Urothelium cell line (cell line): ENCODE results near the gene PIGQ.

Source experiments
- DNase-seq: peaks from one replicate; pipeline ENCODE4 v3.0.0; 2011; ENCODE audit warnings: low spot score, mixed read lengths
- FAIRE-seq: peaks from 2 replicates; lab custom pipeline; 2011; peaks lifted over from hg19 to GRCh38; lab: Jason Lieb, UNC

PIGQ gene

DNA sequence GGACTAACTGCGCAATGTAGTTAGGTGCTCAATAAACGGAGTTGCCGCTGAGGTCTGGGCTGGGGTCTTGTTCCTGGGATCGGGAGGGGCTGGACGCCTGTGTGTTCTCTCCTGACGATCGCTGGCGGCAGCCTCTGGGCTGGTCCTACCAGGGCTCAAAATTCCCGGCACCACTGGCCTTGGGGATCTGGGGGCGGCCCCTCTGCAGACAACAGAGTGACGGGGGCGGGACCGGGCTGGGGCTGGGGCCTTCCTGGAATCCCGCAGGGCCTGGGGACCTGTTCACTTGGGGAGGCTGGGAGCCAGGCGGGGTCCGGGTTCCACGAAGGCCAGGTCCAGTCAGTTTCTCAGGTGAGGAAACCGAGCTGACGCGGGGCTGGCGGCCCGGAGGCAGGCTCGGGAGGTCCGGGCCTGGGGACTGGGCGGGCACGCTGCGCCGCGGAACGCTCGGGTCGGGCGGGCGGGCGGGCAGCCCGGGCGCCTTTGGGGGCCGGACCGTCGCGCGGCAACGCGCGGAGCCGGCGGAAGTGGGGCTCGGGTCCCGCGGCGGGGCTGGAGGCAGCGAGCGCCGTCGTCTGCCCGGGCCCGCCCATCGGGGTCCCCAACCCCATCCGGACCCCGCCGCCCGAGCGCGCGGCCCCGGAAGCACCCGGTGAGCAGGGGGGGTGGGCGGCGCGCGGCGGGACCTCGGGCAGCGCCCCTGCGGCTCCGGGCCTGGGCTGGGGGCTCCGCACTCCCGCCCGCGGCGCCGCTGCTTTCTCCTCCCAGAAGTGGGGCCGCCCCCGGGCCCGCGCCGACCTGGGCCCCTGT, at the start of gene PIGQ:
PIGQ (plus strand) TSS at position 524 of the 810 bp plus-strand sequence. CDS start 4,107 bp downstream, outside the sequence.
- DNase-seq (peak; percentile 90), FAIRE-seq (no peak)

DNA sequence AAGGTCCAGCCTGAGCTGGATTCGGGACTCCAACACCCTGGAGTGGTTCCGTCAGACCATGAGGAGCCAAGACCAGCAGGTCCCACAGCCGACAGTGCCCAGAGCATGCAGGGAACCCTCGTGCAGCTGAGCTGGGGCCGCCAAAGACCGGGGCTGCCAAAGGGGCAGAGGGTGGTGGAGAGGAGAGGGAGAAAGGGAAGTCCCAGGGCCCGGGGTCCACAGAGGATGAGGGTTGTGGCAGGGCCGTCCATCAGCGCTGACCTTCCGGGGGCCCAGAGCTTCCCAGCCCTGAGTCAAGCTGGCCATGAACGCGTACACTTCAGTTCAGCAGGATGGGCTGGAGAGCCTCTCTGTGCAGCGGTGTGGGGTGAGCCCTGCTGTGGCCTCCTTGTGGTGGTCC, 48.9 kb upstream of the PIGQ start:
- FAIRE-seq (no peak), DNase-seq (no peak)

DNA sequence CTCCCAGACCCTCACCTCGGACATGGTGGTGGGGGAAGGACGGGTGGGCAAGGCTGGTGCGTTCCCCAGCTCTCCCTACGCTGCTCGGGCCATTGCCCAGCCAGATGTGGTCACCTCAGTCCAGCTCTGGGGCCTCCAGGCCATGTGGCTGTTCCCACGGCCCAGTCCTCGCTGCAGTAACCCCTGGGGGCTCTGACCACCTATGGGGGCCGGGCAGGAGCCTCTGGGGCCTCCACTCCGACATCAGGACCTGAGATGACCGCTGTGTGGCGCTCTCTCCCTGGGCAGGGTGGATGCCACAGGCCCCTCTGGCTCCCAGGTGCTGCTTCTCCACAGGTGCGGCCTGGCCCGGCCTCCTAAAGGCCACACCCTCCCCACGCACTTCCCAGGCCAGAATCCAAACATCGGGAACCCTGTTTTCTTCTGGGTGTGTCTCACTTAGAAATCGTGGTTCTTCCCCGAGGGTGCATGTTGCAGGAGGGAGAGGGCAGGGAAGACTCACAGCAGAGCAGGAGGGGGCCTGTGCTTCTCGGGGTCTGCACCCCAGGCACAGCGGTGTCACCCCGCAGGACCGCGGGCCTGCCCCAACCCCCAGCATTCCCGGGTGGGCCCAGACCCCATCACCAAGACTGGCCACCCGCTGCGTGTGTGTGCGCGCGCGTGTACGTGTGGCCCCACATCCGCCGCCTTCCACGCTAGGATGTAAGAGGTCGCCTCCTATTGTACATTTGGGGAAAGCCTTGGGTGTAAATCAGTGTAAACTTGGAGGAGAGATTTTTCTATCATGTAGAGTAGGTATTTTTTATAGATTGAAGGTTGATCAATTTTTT, 48.2 kb upstream of the PIGQ start:
- no peak for FAIRE-seq
- no peak for DNase-seq

DNA sequence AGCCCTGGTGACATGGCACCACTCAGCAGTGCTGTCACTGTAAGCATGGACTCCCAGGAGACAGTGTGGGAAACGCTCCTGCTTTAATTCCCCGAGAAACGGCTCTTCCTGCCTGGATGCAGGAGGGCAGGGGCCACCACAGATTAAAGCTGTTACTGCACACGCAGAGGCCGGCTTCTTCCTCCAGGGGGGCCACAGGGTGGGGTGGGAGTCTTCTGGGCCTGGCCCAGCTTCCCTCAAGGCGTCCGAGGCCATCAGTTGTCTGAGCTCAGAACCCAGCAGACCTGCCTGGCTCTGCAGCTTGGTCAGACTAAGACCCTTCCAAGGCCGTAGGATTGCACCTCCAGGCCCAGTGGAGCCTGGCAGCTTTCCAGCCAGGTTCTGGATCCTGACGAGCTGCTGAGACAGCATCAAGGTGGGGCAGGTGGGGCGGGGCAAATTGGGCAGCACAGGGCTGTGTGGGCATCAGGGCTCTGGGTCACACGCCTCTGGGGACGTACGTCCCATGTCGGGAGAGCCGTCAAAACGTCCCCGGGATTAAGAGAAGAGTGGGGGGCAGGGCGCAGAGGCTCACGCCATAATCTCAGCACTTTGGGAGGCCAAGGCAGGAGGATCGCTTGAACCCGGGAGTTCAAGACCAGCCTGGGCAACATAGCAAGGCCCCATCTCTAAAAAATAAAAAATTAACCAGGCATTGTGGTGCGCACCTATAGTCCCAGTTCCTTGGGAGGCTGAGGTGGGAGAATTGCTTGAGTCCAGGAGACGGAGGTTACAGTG, 47.3 kb upstream of the PIGQ start:
- FAIRE-seq (no peak), DNase-seq (no peak)

DNA sequence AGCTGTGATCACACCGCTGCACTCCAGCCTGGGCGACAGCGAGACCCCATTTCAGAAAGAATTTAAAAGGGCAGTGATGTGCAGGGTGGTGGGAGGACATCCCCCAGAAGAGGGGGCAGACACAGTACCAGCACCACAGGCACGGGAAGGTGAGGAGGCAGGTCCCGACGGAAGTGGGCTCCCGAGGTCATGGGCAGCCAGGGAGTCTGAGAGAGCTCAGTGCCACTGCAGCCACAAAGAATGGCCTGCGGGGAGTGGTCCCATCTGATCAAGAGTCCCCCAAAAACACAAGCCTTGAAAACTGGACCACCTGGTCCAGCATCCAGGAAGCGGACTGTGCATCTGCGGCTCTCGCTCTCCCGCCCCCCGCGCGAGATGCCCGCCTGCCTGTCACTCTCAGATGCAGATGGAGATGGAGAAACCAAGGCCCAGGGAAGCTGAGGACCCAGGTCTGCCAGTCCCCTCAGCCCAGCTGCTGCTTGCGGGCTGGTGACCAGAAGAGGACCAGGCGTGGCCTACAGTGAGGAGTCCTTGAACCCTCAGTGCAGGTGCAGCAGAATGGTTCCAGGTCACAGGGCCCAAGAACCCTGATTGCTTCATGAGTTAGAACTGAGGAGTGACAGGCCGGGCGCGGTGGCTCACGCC, 46.5 kb upstream of the PIGQ start:
- DNase-seq (no peak), FAIRE-seq (no peak)

DNA sequence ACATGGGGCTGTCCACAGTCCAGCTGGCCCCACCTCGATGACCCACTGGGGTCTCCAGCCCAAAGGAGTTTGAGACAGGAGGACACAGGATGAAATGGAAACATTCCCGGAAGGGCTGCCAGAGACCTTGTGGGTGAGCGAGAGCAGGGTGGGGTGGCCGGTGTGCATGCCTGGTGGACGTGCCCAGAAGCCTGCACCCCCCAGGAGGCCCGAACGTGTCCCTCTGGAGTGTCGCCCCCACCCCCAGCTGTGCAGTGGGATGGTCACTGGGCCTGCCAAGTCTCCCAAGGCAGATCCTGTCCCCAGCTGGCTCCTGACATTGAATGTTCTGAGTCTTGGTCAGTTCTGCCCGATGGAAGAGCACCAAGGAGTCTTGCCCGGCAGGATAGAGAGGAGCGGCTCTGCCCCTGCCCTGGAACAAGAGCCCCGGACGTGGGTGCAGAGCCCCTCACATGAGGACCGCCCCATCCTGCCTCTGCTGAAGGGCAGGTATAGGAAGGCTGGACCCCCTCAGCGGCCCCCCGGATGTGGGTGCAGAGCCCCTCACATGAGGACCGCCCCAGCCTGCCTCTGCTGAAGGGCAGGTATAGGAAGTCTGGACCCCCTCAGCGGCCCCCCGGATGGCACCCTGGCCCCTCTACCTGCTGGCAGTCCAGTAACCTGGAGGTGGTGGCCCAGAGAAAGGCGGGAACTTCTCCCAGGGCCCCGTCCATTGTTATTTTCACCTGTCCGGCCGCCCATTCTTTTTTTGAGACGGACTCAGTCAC, 45.3 kb upstream of the PIGQ start:
- no peak for DNase-seq
- FAIRE-seq = no peak

DNA sequence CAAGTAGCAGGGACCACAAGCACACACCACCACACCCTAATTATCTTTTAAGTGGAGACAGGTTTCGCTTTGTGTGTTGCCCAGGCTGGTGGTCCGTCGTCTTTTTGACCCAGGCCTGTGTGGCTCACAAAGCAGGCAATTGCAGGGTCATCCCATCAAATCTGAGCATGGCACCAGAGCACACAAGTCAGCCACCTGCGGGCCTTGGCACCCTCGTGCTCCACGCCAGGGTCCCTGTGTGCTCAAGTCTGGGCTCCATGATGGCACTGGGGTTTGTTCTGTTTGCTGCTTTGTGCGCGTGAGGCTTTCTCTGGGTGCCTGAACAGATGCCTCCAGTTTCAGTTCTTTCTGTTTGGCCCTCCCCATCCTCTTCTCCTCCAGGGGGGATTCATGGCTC, 44.6 kb upstream of the PIGQ start:
- FAIRE-seq = no peak
- DNase-seq = no peak

DNA sequence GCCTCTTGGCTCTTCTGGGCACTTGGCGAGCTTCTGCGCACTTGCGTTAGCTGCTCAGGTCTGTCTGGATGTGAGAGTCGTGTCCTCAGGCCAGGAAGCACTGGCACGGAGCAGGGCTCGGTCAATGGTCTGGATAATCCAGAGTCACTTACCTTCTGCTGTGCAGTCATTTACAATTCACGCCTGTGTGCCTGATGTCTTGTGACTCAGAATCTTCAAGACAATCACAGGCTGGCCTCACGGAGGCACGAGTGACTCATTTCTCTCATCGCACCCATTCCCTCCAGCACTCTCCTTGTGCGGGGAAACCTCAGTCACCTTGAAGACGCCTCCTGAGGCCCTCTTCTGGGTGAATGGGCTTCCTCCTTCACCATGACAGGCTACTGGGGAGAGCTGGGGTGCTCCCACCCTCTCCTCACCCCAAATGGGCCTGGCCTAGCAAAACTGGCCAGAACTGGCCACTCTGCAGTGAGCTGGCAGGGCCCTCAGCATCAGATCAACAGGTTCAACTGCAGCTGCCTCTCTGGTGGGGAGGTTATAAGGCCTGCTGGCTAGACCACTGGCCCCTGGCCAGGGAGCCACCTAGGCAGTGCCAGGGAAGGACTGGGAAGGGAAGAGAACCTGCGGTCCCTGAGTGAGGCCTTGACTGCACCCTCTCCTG, 44.1 kb upstream of the PIGQ start:
- FAIRE-seq = no peak

DNA sequence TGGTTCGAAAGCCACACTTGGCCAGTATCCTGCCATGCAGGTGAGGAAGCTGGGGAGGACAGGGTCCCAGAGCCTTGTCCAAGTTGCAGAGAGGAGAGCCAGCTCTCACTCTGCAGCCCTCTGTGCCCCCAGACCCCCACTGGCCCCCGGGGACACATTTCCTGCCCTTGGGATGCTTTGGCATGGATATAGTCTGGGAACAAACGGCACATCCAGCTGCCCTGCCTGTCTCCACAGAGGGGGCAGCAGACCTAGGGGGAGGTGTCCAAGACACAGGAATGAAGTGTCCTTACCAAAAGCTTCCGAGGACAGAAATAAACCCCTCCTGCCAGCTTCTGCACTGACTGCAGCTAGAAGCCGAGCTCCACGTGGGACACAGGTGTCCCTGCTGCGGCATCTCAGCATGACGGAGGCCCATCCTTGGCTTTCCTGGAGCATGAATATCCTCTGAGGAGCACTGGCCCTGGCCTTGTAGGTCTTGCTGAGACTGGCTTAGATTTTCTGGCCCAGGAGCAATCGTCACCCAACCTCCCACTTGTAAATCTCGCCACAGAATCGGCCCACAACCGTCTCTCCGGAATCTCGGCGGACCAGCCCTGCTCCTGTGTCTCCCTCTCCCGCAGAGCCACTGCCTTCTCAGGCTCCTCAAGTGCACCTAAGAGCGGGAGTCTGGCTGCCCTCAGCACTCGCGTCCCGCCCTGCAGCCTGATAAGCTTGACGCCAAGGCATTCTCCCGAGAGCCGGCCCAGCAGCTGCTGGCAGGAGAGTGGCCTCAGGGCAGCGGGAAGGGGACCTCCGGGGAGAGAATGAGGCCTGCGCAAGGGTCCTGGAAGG, 43.4 kb upstream of the PIGQ start:
- FAIRE-seq (no peak), DNase-seq (no peak)

More for the DNA sequence above, 44.1 kb upstream of the PIGQ start:
- peak; percentile 65 for DNase-seq

DNA sequence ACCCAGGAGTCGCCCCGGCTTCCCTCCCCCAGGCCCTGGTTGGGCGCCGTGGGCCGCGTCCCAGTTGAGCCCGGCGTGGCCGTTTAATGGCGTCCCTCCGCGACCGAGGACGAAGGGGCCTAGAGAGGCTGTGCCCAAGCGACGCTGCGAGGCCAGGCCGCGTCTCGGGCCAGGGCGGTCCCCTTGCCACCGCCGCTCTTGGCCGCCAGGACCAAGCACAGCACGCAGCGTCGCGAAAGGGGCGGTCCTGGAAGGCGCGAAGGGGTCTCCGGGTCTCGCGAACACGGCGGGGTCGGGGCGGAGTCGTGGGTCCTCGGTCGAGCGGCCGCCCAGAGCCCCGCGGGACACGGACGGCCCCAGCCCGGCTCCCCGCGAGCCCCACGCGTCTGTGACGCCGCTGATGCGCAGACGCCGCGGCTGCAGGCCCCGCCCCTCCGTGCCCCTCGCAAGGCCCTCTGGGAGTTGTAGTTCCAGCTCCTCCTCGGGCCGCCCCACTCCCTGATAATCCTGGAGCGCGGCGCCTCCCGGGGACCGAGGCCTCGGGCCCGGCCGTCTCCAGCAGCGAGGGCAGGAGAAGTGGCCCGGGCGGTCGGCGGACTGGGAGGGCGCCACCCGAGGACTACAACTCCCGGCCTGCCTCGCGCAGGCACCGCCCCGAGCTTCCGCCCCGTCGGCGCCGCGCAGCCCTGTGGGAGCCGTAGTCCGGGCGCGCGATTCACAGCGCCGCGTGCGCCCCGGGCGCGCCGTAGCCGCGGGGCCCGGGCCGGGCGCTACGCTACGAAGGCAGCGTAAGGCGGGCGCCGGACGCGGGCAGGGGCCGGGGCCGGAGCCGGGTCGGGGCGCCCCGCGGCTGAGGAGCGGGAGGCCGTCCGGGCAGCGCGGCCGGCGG, 42.5 kb upstream of the PIGQ start, which contains the start of gene CAPN15:
CAPN15 (plus strand) TSS at position 698 of the 889 bp plus-strand sequence. CDS start 19,127 bp downstream, outside the sequence.
- DNase-seq (peak; percentile 92), FAIRE-seq (no peak)

DNA sequence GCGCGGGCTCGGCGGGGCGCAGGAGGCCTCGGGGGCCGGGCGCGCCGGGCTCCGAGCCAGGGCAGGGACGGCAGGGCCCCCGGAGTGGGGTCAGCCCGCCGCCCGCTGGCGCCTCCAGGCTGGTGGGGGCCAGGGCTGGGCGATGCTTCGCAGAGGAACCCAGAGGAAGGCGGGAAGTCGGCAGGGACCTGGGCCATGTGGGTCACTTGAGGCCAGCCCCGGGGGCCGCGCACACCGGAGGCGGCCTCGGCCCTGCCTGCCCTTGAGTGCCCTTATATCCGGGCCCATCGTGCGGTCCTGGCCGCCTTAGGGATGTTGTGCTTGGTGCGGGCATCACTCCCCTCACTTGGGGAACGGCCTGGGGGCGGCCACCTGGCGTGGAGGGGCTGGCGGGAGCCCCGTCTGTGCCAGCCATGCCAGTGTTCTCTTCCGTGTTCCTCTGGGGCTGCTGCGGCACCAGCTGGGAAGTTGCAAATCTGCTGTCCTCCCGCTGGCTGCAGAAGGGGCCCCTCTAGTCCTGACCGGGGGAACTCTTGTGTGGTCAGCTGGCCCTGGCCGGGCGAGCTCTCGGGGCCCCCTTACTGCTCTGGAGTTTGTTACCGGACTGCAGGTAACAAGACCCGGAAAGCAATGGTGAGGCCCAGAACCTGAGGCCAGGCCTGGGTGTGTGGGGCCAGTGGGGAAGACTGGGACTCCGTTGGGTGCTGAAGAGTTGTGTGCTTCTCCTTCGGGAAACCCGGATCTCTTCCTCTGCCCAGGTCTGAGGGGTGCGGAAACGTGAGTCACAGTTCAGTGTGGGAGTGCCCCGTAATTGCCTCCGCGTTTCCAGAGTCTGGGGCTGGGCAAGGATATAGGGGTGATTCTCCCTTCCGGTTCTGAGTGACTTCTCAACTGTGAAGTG, 41.4 kb upstream of the PIGQ start:
- FAIRE-seq = no peak
- DNase-seq = no peak

DNA sequence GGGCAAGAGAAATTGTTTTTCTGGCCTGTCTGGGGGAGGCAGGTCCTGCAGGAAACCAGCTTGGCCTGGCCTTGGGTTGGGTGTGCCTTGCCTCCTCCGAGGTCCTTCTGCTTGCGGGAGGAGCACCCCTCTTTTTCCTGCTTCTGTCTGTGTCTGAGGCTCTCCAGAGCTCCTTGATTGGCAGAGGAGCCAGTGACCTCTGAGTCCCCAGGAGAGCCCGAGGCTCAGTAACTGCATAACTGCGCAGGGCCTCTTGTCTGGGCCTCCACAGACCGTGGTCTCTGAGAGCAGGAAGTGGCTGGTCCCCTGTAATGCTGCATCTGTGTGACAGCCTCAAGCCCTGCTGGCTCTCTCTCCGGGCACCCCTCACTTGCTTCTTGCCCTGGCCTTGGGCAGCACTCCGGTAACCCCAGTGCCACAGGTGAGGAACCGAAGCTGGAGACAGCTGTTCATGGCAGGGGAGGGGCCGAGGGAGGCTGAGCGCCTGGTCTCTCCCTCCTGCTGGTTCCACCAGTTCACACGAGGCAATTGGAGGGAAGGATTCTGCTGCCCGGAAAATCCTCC, 40.7 kb upstream of the PIGQ start:
- DNase-seq = no peak
- no peak for FAIRE-seq

DNA sequence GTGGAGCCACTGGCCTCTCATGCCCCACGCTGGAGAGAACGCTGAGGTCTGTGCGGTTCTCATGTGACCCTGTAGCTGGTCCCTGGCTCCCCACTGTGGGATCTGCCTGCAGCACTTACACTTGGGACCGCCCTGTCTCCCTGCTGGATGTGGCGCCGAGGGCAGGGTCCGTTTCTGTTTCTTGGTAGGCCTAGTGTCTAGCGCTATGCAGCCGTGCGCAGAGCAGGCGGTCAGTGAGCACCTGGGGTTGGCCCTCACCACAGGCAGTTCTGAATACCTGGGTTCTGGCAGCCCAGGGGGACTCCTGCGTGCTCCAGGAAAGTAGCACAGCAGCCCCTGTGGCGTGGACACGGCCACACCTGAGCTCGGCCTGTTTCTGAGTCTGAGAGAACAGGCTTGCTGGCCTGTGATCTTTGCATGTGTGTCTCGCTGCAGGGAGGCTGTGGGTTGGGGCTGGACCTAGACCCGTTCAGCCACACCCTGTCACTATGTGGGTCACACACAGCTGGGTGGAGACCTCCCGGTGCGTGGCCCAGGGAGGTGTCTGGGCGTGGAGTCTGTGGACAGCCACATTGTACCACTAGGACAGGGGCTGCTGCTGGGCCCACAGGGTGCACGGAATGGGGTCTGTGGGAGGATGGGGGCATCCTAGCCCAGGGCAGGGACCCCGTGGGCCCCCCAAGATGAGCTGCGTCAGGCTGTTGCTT, 39.5 kb upstream of the PIGQ start:
- FAIRE-seq = no peak
- no peak for DNase-seq

DNA sequence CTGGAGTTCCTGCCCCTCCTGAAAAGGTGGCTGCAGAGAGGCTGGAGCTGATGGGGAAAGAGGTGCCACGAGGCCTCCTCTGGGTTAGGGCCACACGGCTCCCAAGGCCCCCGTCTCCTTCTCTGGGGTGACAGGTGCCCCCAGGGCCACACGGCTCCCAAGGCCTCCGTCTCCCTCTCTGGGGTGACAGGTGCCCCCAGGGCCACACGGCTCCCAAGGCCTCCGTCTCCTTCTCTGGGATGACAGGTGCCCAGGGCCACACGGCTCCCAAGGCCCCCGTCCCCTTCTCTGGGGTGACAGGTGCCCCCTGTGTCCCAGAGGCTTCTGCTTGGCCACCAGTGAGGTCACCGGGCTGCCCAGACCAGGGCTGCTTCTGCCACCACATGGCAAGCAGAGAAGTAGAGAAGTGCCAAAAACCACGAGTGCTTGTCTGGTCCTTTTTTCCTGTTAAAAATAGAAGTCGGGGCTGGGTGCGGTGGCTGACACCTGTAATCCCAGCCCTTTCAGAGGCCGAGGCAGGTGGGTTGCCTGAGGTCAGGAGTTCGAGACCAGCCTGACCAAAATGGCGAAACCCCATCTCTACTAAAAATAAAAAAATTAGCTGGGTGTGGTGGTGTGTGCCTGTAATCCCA, 38.2 kb upstream of the PIGQ start:
- no peak for FAIRE-seq
- no peak for DNase-seq
